HG03139 (cell line): ENCODE results near the gene GULP1.

Source experiments
- ATAC-seq: cut with Tn5 transposase; IDR thresholded peaks from one replicate; pipeline ENCODE4 v1.9.1; 2021; ENCODE audit not compliant: unreplicated experiment

The GULP1 gene

GRCh38 chr2:188365058-188365641 is 73.5 kb downstream of the GULP1 start:
- ATAC-seq = no peak

GRCh38 chr2:188367164-188367563 is 75.5 kb downstream of the GULP1 start:
- ATAC-seq = no peak

DNA sequence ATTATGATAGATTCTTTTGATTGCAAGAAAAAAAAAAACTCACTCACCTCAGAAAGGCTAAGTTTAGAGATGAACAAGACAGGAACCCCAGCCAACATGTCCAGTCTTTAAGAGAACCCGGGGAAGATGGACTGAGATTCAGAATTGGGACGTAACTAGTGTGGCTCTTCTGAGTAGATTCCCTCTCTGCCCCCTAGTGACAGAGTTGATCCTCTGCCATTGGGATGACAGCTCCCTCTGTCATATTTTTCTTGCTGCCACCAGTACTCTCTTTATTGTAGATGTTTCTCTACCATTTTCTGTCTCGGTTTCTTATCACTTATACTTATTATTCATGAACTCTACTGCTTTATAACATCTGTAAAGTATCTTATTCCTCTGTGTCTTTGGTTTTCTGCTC is 77.7 kb downstream of the GULP1 start:
- ATAC-seq = peak; percentile 83

GRCh38 chr2:188378371-188378950 is 86.8 kb downstream of the GULP1 start:
- ATAC-seq = no peak

DNA sequence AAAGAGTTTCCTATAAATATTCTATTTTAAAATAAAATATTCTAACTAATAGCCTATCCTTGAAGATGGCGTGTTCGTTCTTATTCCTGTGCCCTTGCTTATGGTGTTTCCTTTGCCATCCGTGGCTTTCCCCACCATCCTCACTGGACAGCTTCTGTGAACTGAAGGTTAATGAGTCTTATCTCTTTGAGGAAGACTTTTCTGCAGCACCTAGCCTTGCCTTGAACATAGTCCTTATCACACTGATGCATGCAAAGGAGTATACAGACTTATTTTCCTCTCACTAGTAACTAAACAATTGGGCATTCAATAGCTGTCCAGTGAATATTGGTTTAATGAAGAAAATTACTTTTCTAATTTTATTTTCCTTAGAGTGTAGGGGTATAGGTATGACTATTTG is 88.1 kb downstream of the GULP1 start:
- ATAC-seq = no peak

GRCh38 chr2:188380280-188380679 is 88.6 kb downstream of the GULP1 start:
- no peak for ATAC-seq

DNA sequence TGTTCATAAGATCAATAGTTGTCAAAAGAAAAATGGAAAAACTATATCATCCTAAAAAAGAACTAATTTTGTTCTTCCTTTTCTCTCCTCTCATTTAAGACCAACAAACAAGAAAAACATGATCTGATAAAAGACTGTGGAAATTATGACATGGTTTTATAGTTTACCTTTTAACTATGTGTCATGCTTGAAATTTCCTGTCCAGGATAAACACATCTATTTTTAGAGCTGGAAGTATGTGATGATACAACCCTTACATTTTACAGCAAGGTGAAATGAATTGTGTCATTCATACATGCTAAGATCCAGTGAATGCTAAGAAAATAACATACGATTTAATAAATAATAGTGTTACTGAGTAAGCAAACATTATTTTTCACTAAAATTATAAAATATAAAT is 89.9 kb downstream of the GULP1 start:
- no peak for ATAC-seq

DNA sequence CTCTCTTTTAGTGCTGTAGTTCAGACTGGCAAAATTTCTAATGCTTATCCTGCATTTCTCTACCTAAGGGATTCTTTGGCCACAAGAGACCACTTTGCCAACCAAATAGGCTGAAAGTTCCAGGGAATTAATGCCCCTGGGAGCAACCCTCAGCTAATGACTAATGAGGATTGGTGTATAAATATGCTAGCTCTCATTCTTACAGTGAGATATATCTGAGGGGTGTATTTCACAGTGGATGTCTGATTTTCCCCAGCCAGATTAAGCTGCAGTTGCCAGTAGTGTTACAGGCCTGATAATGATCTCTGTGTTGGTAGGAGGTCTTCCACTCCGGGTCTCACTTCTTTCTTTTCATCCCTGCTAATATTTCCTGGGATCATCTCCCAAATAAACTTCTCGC is 90.4 kb downstream of the GULP1 start:
- ATAC-seq = no peak

- ATAC-seq = no peak
Measured at GRCh38 chr2:188383158-188383557, 91.5 kb downstream of the GULP1 start.

DNA sequence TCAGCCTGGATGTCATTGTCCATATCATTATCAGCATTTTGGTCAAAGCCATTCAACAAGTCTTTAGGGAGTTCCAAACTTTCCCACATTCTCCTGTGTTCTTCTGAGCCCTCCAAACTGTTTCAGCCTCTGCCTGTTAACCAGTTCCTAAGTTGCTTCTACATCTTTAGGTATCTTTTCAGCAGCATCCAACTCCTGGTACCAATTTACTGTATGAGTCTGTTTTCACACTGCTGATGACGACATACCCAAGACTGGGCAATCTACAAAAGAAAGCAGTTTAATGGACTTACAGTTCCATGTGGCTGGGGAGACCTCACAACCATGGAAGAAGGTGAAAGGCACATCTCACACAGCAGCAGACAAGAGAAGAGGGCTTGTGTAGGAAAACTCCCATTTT is 94.2 kb downstream of the GULP1 start:
- ATAC-seq = no peak

DNA sequence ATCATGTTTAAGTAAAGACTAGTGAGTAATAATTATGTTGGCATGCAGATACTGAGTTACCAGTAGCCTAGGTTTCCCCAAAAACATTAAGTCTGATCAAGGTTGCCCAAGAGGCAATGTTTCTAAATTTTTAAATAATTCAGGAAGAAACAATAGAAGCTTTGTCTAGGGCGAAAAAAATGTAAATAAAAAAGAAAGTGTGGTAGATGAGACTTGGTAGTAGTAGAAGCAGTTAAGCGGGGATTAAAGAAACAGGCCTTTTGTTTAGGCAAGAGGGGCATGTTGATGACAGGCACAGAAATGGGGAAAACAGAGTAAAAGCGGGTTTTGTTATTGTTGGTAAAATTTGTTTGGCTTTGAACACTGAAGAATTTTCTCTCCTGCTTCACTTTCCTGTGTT is 97.2 kb downstream of the GULP1 start:
- no peak for ATAC-seq

DNA sequence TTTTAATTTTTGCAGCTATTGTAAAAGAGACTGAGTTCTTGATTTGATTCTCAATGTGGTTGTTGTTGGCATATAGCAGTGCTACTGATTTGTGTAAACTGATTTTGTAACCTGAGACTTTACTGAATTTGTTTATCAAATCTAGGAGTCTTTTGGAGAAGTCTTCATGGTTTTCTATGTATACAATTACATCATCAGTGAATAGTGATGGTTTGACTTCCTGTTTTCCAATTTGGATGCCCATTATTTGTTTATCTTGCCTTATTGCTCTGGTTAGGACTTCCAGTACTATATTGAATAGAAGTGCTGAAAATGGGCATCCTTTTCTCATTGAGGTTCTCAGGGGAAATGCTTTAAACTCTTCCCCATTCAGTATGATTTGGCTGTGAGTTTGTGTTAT is 99.7 kb downstream of the GULP1 start:
- ATAC-seq = no peak

GRCh38 chr2:188394931-188395472 is 103.3 kb downstream of the GULP1 start:
- no peak for ATAC-seq

DNA sequence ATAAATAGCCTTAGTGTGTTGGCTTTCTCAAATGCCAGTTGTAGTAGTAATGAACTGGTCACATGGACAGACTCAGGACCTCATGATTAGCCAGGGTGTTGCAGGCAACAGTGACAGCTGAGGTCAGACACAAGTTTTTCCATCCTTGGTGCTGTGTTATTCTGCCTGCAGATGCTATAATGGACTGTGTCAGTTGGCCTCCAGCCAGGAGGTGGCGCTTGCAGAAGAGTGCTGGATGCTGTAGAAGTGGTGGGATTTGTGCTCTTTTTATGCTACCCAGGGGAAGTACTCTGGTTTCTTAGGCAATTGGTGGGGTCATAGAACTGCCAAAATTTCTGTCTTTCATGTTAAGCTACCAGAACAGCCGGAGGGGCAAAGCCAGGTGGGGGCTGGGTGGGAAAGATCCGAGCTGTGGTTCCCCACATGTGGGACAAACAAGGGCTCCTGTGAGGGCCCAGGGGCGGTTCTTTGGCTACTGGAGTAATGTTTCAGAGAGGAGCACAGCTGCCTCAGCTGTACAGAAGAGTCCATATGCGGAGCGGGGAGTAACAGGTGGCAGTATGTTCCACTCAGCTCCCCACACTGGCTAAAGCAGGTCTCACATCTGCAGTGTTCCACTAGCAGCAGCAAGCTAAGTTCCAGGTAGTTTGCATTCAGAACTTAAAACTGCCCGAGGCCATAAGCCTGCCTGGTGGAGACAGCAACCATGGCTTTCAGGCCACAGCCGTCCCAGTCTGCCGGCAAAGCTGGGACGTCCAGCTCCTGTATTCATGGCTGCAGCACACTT is 104.4 kb downstream of the GULP1 start:
- no peak for ATAC-seq

- ATAC-seq = no peak
Measured at GRCh38 chr2:188399159-188399558, 107.5 kb downstream of the GULP1 start.

DNA sequence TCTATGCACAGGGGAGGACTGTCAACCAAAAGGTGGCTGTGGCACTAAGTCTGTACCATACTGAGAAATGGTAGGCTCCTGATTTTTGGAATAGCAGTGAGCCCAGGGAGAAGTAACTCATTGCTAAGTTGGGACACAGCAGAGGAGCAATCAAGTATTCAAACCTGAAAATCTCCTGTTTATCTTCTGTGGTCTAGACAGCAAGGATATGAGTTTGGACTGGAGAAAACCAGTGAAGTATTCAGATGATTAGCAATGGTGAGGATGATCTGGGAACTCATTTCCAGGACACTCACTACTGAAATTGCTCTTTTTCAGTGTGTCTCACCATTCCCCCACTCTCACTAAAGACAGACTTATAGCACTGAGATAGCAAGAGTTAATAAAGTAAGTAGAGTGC is 112.0 kb downstream of the GULP1 start:
- no peak for ATAC-seq

- no peak for ATAC-seq
Measured at GRCh38 chr2:188404341-188405004, 112.8 kb downstream of the GULP1 start.

- no peak for ATAC-seq
Measured at GRCh38 chr2:188406414-188406813, 114.7 kb downstream of the GULP1 start.

GRCh38 chr2:188410504-188411235 is 119.0 kb downstream of the GULP1 start:
- ATAC-seq = no peak

- ATAC-seq = no peak
Measured at GRCh38 chr2:188412190-188412589, 120.5 kb downstream of the GULP1 start.

GRCh38 chr2:188414411-188414810 is 122.7 kb downstream of the GULP1 start:
- no peak for ATAC-seq
